Measurements from ENCODE around the gene LASP1.
"Not testable (repeated sequence)": the region's sequence is repeated elsewhere in the genome, so short reads cannot be mapped to it uniquely, and the experiment has no call there.

The LASP1 gene

GRCh38 chr17:38911081-38911730 is 41.3 kb downstream of the LASP1 start:
- ATAC-seq, result no peak
- TF ChIP-seq CSRNP3 (CRISPR knock-in tag; IDR thresholded peaks at IDR 0.05) (no peak), ZFP3 (CRISPR knock-in tag; IDR thresholded peaks at IDR 0.05) (no peak), BACH2 (CRISPR knock-in tag; IDR thresholded peaks at IDR 0.05; ENCODE audit: borderline replicate concordance) (no peak), ESRRG (CRISPR knock-in tag; IDR thresholded peaks at IDR 0.05) (no peak), ARNTL (CRISPR knock-in tag; IDR thresholded peaks at IDR 0.05; ENCODE audit: borderline replicate concordance, low read depth) (no peak)

GRCh38 chr17:38911731-38912081 is 41.8 kb downstream of the LASP1 start:
- ATAC-seq, result not testable (repeated sequence)

DNA sequence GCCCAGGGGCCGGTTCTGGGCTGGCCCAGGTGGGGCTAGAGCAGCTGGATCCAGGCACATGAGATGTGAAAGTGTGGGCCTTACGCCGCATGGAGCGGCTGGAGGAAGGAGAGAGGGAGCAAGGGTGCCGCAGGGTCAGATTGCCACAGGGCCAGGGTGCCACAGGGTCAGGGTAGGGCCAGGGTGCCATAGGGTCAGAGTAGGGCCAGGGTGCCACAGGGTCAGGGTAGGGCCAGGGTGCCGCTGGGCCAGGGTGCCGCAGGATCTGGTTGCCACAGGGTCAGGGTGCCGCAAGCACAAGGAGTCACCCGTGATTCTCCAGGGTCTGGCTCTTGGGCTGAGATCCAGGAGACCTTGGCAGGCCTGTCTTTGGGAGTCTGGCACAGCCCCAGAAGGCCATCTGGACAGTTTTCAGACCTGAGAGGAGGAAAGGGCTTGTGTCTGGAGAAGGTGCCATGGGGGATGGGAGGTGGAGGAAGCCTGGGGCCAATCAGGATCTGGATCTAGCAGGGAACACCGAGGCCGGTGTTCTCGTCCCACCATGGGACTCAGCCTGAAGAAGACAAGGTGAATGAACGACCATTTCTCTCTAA is 42.5 kb downstream of the LASP1 start:
- ATAC-seq, result peak; percentile 62
- TF ChIP-seq GLIS3 (CRISPR knock-in tag; IDR thresholded peaks at IDR 0.05) (no peak), ZNF565 (CRISPR knock-in tag; conservative IDR thresholded peaks at IDR 0.05; ENCODE audit: low read depth) (no peak), ZNF8 (CRISPR knock-in tag; IDR thresholded peaks at IDR 0.05) (no peak), OSR1 (CRISPR knock-in tag; IDR thresholded peaks at IDR 0.05) (no peak), BACH2 (CRISPR knock-in tag; IDR thresholded peaks at IDR 0.05; ENCODE audit: borderline replicate concordance) (no peak), ARNTL (CRISPR knock-in tag; IDR thresholded peaks at IDR 0.05; ENCODE audit: borderline replicate concordance, low read depth) (no peak), ZC3H10 (CRISPR knock-in tag; IDR thresholded peaks at IDR 0.05) (no peak), PPARA (CRISPR knock-in tag; IDR thresholded peaks at IDR 0.05; ENCODE audit: borderline replicate concordance) (no peak), ZFP30 (CRISPR knock-in tag; IDR thresholded peaks at IDR 0.05) (no peak), TCF4 (CRISPR knock-in tag; IDR thresholded peaks at IDR 0.05; ENCODE audit: borderline replicate concordance) (peak; percentile 85), CSRNP3 (CRISPR knock-in tag; IDR thresholded peaks at IDR 0.05) (no peak), TOX (CRISPR knock-in tag; IDR thresholded peaks at IDR 0.05; ENCODE audit: borderline replicate concordance) (no peak), ISL1 (CRISPR knock-in tag; IDR thresholded peaks at IDR 0.05) (peak; percentile 24; the same call in 1 of the 2 replicates), ESRRG (CRISPR knock-in tag; IDR thresholded peaks at IDR 0.05) (no peak), SNAI2 (CRISPR knock-in tag; IDR thresholded peaks at IDR 0.05) (no peak), ZNF70 (CRISPR knock-in tag; IDR thresholded peaks at IDR 0.05) (no peak), CSDC2 (CRISPR knock-in tag; IDR thresholded peaks at IDR 0.05) (no peak), RARB (CRISPR knock-in tag; IDR thresholded peaks at IDR 0.05) (no peak), ZFP3 (CRISPR knock-in tag; IDR thresholded peaks at IDR 0.05) (no peak), POU6F1 (CRISPR knock-in tag; IDR thresholded peaks at IDR 0.05; ENCODE audit: borderline replicate concordance, low read depth) (no peak)
- TF ChIP-seq, protein P1, sequence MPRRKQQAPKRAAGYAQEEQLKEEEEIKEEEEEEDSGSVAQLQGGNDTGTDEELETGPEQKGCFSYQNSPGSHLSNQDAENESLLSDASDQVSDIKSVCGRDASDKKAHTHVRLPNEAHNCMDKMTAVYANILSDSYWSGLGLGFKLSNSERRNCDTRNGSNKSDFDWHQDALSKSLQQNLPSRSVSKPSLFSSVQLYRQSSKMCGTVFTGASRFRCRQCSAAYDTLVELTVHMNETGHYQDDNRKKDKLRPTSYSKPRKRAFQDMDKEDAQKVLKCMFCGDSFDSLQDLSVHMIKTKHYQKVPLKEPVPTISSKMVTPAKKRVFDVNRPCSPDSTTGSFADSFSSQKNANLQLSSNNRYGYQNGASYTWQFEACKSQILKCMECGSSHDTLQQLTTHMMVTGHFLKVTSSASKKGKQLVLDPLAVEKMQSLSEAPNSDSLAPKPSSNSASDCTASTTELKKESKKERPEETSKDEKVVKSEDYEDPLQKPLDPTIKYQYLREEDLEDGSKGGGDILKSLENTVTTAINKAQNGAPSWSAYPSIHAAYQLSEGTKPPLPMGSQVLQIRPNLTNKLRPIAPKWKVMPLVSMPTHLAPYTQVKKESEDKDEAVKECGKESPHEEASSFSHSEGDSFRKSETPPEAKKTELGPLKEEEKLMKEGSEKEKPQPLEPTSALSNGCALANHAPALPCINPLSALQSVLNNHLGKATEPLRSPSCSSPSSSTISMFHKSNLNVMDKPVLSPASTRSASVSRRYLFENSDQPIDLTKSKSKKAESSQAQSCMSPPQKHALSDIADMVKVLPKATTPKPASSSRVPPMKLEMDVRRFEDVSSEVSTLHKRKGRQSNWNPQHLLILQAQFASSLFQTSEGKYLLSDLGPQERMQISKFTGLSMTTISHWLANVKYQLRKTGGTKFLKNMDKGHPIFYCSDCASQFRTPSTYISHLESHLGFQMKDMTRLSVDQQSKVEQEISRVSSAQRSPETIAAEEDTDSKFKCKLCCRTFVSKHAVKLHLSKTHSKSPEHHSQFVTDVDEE (CRISPR knock-in tag; IDR thresholded peaks at IDR 0.05), result peak; percentile 57; the same call in 1 of the 2 replicates
- TF ChIP-seq, protein P2, sequence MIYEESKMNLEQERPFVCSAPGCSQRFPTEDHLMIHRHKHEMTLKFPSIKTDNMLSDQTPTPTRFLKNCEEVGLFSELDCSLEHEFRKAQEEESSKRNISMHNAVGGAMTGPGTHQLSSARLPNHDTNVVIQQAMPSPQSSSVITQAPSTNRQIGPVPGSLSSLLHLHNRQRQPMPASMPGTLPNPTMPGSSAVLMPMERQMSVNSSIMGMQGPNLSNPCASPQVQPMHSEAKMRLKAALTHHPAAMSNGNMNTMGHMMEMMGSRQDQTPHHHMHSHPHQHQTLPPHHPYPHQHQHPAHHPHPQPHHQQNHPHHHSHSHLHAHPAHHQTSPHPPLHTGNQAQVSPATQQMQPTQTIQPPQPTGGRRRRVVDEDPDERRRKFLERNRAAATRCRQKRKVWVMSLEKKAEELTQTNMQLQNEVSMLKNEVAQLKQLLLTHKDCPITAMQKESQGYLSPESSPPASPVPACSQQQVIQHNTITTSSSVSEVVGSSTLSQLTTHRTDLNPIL (CRISPR knock-in tag; IDR thresholded peaks at IDR 0.05; ENCODE audit: low read depth), result no peak
- TF ChIP-seq, protein P3, sequence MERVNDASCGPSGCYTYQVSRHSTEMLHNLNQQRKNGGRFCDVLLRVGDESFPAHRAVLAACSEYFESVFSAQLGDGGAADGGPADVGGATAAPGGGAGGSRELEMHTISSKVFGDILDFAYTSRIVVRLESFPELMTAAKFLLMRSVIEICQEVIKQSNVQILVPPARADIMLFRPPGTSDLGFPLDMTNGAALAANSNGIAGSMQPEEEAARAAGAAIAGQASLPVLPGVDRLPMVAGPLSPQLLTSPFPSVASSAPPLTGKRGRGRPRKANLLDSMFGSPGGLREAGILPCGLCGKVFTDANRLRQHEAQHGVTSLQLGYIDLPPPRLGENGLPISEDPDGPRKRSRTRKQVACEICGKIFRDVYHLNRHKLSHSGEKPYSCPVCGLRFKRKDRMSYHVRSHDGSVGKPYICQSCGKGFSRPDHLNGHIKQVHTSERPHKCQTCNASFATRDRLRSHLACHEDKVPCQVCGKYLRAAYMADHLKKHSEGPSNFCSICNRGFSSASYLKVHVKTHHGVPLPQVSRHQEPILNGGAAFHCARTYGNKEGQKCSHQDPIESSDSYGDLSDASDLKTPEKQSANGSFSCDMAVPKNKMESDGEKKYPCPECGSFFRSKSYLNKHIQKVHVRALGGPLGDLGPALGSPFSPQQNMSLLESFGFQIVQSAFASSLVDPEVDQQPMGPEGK (CRISPR knock-in tag; IDR thresholded peaks at IDR 0.05; ENCODE audit: borderline replicate concordance), result no peak

Measured in SK-N-SH treated with all-trans-retinoic acid at 6 μM for 48 hours (cell line).